A673 (cell line): ENCODE data around the gene ZBTB7B. TPM values are rescaled to one million over a fixed set of nuclear protein-coding genes. Genes with fewer than 3 reads are reported as not detected.

ENCODE experiments used
- BruUV-seq: library from RNA; stranded (reverse); fragments of 400-500 nt; replicated peaks from 2 replicates; lab custom pipeline; 2021; lab: Mats Ljungman, UMichigan
- CTCF ChIA-PET: fragments of 300-600 bp; sonication (Branson Sonifier 250); formaldehyde crosslinking; loops from one replicate; lab custom pipeline; 2022; ENCODE audit warnings: antibody characterized with exemption; lab: Charles Lee
- POLR2A ChIA-PET: fragments of 300-600 bp; sonication (Branson Sonifier 250); formaldehyde crosslinking; loops from one replicate; lab custom pipeline; 2022; ENCODE audit warnings: antibody characterized with exemption; ENCODE audit not compliant: low non-redundant PET; lab: Charles Lee
- DNase-seq: peaks from one replicate; pipeline ENCODE4 v3.0.0-alpha.2; 2015; ENCODE audit warnings: low spot score
- H3K27ac ChIP-seq: fragments of 200-600 bp; sonication (generic); 2 replicates; pipeline ENCODE4 v1.5.1; 2016; ENCODE audit warnings: mixed run types, low read depth, mild to moderate bottlenecking, mixed read lengths, antibody characterized with exemption, low read length; ENCODE audit not compliant: poor library complexity, severe bottlenecking
- H3K27me3 ChIP-seq: fragments of 200-600 bp; sonication (generic); replicated peaks from 2 replicates; pipeline ENCODE4 v1.6.1; 2017; ENCODE audit warnings: mixed run types, low read depth, mild to moderate bottlenecking, mixed read lengths, antibody characterized with exemption, low read length; ENCODE audit not compliant: insufficient read depth, poor library complexity
- H3K36me3 ChIP-seq: fragments of 200-600 bp; sonication (generic); 2 replicates; pipeline ENCODE4 v1.6.1; 2016; ENCODE audit warnings: mixed run types, mild to moderate bottlenecking, mixed read lengths, antibody characterized with exemption, low read length; ENCODE audit not compliant: insufficient read depth, poor library complexity, severe bottlenecking
- H3K4me1 ChIP-seq: fragments of 200-600 bp; sonication (generic); 2 replicates; pipeline ENCODE4 v1.6.1; 2017; ENCODE audit warnings: mixed run types, mild to moderate bottlenecking, mixed read lengths, antibody characterized with exemption, low read length; ENCODE audit not compliant: insufficient read depth, poor library complexity, severe bottlenecking
- H3K4me3 ChIP-seq: fragments of 200-600 bp; sonication (generic); 2 replicates; pipeline ENCODE4 v1.5.1; 2016; ENCODE audit warnings: low read depth, mixed run types, mild to moderate bottlenecking, mixed read lengths, low read length; ENCODE audit not compliant: poor library complexity, severe bottlenecking
- H3K9me3 ChIP-seq: fragments of 200-600 bp; sonication (generic); 2 replicates; pipeline ENCODE4 v1.6.1; 2016; ENCODE audit warnings: mixed run types, low read depth, mild to moderate bottlenecking, mixed read lengths, antibody characterized with exemption, low read length; ENCODE audit not compliant: poor library complexity, severe bottlenecking
- CTCF ChIP-seq: fragments of 300-800, 200-600 bp; sonication (generic); conservative IDR thresholded peaks from 2 replicates; pipeline ENCODE4 v1.5.1; 2017; ENCODE audit warnings: low read depth, mild to moderate bottlenecking, antibody characterized with exemption, low read length, moderate library complexity, mixed read lengths
- EZH2 ChIP-seq: fragments of 200-600 bp; sonication (generic); IDR thresholded peaks from 2 replicates; pipeline ENCODE4 v1.6.1; 2017; ENCODE audit warnings: borderline replicate concordance, low read depth, mild to moderate bottlenecking, mixed read lengths, antibody characterized with exemption, low read length; ENCODE audit not compliant: poor library complexity, severe bottlenecking
- intact Hi-C: fragments of 100-400 bp; cut with micrococcal nuclease; formaldehyde crosslinking; loops from one replicate; pipeline ENCODE4 v1.10.0; 2022; ENCODE audit not compliant: unreplicated experiment
- total RNA-seq: library from RNA; stranded (reverse); gene quantifications from 2 replicates; pipeline ENCODE4 v1.2.3, GENCODE V29; 2021

The ZBTB7B gene
- total RNA-seq, 1 experiment from 2014 or later = 19.2 TPM

DNA sequence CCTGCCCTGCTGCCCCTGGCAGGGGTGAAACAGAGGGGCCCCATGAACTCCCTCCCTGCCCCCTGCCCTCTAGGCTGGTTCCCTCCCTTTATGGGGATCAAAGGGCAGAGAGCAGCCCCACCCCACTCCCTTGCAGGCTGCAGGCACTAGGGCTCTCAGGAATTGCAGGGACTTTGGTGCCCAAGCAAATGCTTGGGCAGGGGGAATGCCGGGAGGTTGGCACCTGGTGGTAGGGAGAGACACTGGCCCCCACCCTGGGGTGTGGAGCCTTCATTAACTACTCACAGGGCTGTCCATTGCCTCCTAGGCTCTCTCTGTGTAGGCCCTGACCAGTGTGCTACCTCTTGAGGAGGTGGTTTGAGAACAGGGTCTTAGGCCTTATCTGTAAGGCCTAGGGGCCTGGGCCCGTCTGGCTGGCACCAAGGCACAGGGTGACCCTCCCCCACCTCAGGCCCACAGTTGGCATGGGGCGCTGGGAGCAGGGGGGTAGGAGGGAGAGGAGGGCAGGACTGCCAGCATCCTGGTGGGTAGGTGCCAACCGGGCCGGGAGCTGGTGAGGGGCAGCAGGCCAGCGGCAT, 4.7 kb downstream of the ZBTB7B start:
- POLR2A ChIA-PET = no interaction called here
- intact Hi-C loops = no loop called here
- H3K4me3 ChIP-seq = no peak overlapping the region

GRCh38 chr1:155008015-155008941, 5.7 kb downstream of the ZBTB7B start:
- peaks cover 21% of the 10 kb centered on the region for H3K4me1 ChIP-seq

More for the DNA sequence above, 4.7 kb downstream of the ZBTB7B start:
- Histone ChIP-seq H3K4me1 (peaks cover 17% of the 10 kb centered on the region), H3K36me3 (no peaks in the 10 kb centered on the region), H3K27me3 (no peaks in the 10 kb centered on the region), H3K9me3 (no peaks in the 10 kb centered on the region), H3K27ac (no peak overlapping the region)
- BruUV-seq = no TSS peak
- TF ChIP-seq CTCF = no peak
- CTCF ChIA-PET = interaction anchor here (0.5 to 2.2 kb wide), 2 partner anchors 10 to 384 kb away, joined by 4 to 16 read pairs; no protein-coding TSS in a partner anchor
- DNase-seq = no peak

DNA sequence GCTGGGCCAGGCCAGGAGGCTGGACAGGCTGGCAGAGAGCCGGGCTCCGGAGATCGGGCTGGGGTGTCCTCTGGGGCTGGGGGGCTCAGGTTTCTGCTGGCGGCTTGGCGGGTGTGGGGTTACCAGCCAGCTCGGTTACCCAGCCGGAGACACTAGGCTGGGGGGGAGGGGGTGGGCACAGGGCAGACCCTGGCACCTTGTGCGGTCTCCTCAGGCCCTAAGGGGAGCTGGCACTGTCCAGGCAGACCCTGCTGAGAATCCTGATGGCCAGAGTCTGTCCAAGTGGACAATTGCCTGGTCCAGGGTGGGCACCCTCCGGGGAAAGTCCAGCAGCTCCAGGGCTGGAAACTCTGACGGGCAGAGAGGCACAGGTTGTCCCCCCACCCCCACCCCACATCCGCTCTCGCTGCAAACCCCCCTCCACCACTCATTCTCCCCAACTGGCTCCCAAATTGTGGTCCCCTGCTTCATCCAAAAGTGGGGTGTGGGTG, 6.7 kb downstream of the ZBTB7B start:
- intact Hi-C loops = no loop called here
- ChIA-PET POLR2A (no interaction called here), CTCF (interaction anchor here (0.7 kb wide), 1 partner anchor 8 kb away, joined by 3 read pairs; no protein-coding TSS in a partner anchor)
- TF ChIP-seq CTCF (no peak), EZH2 (no peak)
- H3K36me3 ChIP-seq = no peaks in the 10 kb centered on the region
- no peak overlapping the region for H3K27ac ChIP-seq
- H3K4me1 ChIP-seq = peaks cover 19% of the 10 kb centered on the region
- no TSS peak for BruUV-seq
- H3K27me3 ChIP-seq = no peaks in the 10 kb centered on the region
- no peak overlapping the region for H3K4me3 ChIP-seq
- DNase-seq = no peak
- H3K9me3 ChIP-seq = no peaks in the 10 kb centered on the region

More at GRCh38 chr1:155008015-155008941, 5.7 kb downstream of the ZBTB7B start:
- intact Hi-C loops = no loop called here
- H3K9me3 ChIP-seq = no peaks in the 10 kb centered on the region
- no peaks in the 10 kb centered on the region for H3K36me3 ChIP-seq
- no peak for DNase-seq
- TF ChIP-seq CTCF (no peak), EZH2 (no peak)
- H3K4me3 ChIP-seq = no peak overlapping the region
- no TSS peak for BruUV-seq
- ChIA-PET POLR2A (interaction anchor here (0.6 kb wide), 1 partner anchor 39 kb away, joined by 22 read pairs; no protein-coding TSS in a partner anchor), CTCF (interaction anchor here (0.5 to 2.2 kb wide), 3 partner anchors 9 to 385 kb away, joined by 3 to 16 read pairs (median 4); no protein-coding TSS in a partner anchor)
- no peaks in the 10 kb centered on the region for H3K27me3 ChIP-seq
- H3K27ac ChIP-seq = peak overlapping the region; percentile 16
